Measurements from ENCODE around the gene FNIP2. TPM values are rescaled to one million over a fixed set of nuclear protein-coding genes. Genes with fewer than 3 reads are reported as not detected.
"Not testable (repeated sequence)": the region's sequence is repeated elsewhere in the genome, so short reads cannot be mapped to it uniquely, and the experiment has no call there.

FNIP2 gene
- total and polyA plus RNA-seq, 12 donors, result 8.5 to 89.7 (median 47.0) TPM

DNA sequence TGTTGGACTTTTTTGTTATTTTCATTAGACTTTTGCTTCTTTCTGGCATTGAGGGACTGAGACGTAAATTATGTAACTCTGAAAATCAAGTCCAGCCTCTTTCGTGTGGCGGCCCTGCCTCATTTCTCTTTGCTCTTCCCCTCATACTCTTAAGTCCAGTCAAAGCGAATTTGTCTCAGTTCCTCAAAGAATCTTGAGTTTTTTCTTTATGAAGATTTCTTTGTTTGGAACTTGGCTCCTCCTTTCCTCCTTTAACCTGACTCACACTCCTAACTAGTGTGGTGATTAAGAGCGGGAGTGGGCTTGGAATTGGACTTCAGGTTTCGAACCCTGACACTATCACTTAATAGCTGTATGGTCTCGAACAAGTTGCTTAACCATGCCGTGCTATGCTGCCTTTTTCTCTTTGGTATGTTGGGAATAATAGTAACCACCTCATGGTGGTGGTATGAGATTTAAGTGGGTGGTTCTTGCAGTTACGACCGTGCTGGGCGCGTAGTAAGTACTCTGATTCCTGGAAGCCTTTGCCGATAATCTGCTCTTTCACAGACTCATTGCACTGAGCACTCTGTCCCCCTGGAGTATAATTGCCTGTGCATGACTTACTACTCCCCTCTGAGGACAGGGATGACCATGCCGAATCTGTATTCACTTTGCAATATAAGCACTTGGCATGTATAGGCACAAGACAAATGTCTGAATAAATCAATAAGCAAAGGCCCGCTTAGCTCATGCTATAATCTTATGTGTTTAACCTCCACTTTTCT, 19.1 kb downstream of the FNIP2 start:
- H3K27ac ChIP-seq, result peak overlapping the region in 7 of 10 donors; percentile 53 to 79 (median 73)
- H3K27me3 ChIP-seq, result no peaks in the 10 kb centered on the region
- no peaks in the 10 kb centered on the region for H3K9me3 ChIP-seq
- ATAC-seq (peak; percentile 18 to 74 (median 45)), DNase-seq (no peak)
- intact Hi-C loops (cut with DNase I), result loop anchor here in 1 of 10 donors (5.0 kb wide), 1 partner anchor 54 kb away; no protein-coding TSS in a partner anchor
- no peaks in the 10 kb centered on the region for H3K36me3 ChIP-seq
- 73 to 77% methylated on average over 15 of the region's 15 CpGs for WGBS, 2 donors
- H3K4me1 ChIP-seq, result peaks cover 10 to 100% (median 84%) of the 10 kb centered on the region in 9 donors
- TF ChIP-seq, protein P1, sequence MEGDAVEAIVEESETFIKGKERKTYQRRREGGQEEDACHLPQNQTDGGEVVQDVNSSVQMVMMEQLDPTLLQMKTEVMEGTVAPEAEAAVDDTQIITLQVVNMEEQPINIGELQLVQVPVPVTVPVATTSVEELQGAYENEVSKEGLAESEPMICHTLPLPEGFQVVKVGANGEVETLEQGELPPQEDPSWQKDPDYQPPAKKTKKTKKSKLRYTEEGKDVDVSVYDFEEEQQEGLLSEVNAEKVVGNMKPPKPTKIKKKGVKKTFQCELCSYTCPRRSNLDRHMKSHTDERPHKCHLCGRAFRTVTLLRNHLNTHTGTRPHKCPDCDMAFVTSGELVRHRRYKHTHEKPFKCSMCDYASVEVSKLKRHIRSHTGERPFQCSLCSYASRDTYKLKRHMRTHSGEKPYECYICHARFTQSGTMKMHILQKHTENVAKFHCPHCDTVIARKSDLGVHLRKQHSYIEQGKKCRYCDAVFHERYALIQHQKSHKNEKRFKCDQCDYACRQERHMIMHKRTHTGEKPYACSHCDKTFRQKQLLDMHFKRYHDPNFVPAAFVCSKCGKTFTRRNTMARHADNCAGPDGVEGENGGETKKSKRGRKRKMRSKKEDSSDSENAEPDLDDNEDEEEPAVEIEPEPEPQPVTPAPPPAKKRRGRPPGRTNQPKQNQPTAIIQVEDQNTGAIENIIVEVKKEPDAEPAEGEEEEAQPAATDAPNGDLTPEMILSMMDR (IDR thresholded peaks at IDR 0.05), result no peak
- no peak overlapping the region for H3K4me3 ChIP-seq

DNA sequence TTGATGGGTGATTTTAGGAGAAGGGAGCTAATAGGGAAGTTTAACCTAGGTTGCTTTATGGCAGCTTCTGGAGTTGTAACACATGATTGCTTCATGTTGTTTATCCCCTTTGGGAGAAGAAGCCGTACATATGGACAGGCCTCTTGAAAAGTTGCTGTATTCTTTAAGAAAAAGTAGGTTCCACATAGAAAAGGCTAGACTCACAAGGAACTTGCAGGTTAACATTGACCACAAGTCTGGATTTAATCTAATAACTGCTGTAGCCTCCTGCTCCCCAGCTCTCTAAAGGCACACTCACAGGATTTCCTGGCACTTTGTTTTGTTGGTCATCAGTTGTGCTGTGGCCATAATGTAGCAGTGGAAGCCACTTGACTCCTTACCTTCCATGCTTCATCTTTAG, 19.7 kb downstream of the FNIP2 start:
- peaks cover 10 to 100% (median 83%) of the 10 kb centered on the region in 9 donors for H3K4me1 ChIP-seq
- no peaks in the 10 kb centered on the region for H3K9me3 ChIP-seq
- WGBS, 2 donors, result 54 to 57% methylated on average over 1 of the region's 1 CpG
- TF ChIP-seq, protein P1 (IDR thresholded peaks at IDR 0.05), result no peak
- H3K27ac ChIP-seq, result peak overlapping the region in 5 of 10 donors; percentile 68 to 79 (median 76)
- no peaks in the 10 kb centered on the region for H3K36me3 ChIP-seq
- DNase-seq, result no peak
- intact Hi-C loops (cut with DNase I), result loop anchor here in 1 of 10 donors (5.0 kb wide), 1 partner anchor 54 kb away; no protein-coding TSS in a partner anchor
- no peak overlapping the region for H3K4me3 ChIP-seq
- peak in 1 of 8 donors; percentile 21 for ATAC-seq
- no peaks in the 10 kb centered on the region for H3K27me3 ChIP-seq

DNA sequence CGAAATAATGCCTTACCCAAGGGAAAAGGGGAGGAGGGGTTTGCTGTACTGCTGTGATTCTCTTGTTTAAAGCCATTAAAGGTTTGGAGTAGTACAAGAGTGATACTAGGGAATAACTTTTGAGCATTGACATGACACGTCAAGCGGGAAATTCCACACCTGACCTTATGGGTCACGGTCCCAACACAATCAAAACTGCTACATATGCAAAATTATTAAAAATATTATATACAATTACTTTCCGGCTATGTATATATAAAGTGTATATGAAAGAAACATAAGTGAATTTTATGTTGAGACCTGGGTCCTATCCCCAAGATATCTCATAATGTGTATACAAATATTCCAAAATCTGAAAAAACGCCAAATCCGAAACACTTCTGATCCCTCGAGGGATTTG, 21.0 kb downstream of the FNIP2 start:
- no peaks in the 10 kb centered on the region for H3K27me3 ChIP-seq
- peaks cover 8 to 96% (median 75%) of the 10 kb centered on the region in 9 donors for H3K4me1 ChIP-seq
- 93 to 94% methylated on average over 8 of the region's 8 CpGs for WGBS, 2 donors
- H3K4me3 ChIP-seq, result no peak overlapping the region
- H3K27ac ChIP-seq, result no peak overlapping the region
- H3K36me3 ChIP-seq, result no peaks in the 10 kb centered on the region
- TF ChIP-seq, protein P1 (IDR thresholded peaks at IDR 0.05), result no peak
- DNase-seq (no peak), ATAC-seq (no peak)
- H3K9me3 ChIP-seq, result no peaks in the 10 kb centered on the region
- intact Hi-C loops (cut with DNase I), result loop anchor here in 1 of 10 donors (5.0 kb wide), 1 partner anchor 52 kb away; no protein-coding TSS in a partner anchor

DNA sequence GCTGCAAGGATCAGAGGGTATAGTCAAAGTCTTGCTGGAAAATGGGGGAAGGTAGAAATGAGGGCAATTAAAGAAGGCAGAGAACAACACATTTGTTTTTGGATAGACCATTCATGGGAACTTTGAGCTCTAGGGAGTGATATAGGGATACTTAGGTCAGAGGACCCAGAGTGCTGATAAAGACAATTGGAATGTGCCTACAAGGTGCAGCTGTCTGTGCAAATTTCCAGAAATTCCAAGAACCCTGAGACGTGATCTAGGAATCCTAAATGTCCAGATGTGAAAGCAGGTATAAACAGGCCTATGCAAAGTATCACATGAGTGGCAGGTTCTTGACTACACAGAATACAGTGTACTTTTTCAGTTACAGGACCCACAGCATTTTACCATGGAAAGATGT, 24.2 kb downstream of the FNIP2 start:
- TF ChIP-seq, protein P1 (IDR thresholded peaks at IDR 0.05), result no peak
- Histone ChIP-seq H3K27me3 (no peaks in the 10 kb centered on the region), H3K27ac (no peak overlapping the region), H3K4me3 (no peak overlapping the region), H3K9me3 (no peaks in the 10 kb centered on the region), H3K36me3 (no peaks in the 10 kb centered on the region), H3K4me1 (peaks cover 3 to 86% (median 46%) of the 10 kb centered on the region in 9 donors)
- ATAC-seq (no peak), DNase-seq (no peak)
- WGBS, 2 donors, result 42 to 56% methylated on average over 1 of the region's 1 CpG
- intact Hi-C loops (cut with DNase I), result no loop called here

DNA sequence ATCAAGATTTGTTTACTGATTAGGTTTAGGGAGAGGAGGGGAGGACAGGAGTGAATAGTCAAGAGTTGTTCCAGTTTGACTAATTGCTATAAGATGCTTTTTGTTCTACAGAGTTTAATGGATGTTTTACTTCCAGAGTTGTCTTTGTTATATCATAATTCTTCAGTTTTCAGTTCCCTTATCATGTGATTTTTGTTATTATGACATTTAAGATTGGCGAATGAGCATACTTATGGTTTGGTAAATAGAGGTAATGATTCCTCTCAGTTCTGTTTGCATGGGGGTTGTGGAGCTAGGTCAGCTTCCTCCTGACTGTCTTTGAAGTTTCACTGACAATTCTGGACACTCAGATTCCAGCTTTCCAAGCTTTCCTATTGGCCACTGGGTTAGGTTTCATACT, 24.6 kb downstream of the FNIP2 start:
- H3K9me3 ChIP-seq; ATAC-seq; H3K4me3 ChIP-seq; intact Hi-C loops (cut with DNase I); H3K27me3 ChIP-seq; H3K27ac ChIP-seq; DNase-seq; H3K36me3 ChIP-seq: not testable (repeated sequence)
- peaks cover 0 to 83% (median 41%) of the 10 kb centered on the region in 9 donors for H3K4me1 ChIP-seq
- WGBS, 2 donors, result 88 to 91% methylated on average over 1 of the region's 1 CpG

All from heart right ventricle (tissue), 16 donors.